GM13976 (cell line): ENCODE measurements around the gene LTB4R.
A peak's percentile ranks its signal among the peaks of the same experiment; 100 is the strongest.
"Not testable (repeated sequence)": the region's sequence is repeated elsewhere in the genome, so short reads cannot be mapped to it uniquely, and the experiment has no call there.

Experiments
- DNase-seq: peaks from one replicate; pipeline ENCODE4 v3.0.0; 2012; ENCODE audit warnings: low spot score
- in situ Hi-C: fragments of 300-500 bp; cut with MboI; formaldehyde crosslinking; loops from one replicate; pipeline ENCODE4 v1.12.0; 2022; ENCODE audit warnings: low sequenced_read_pairs, mixed read lengths, inconsistent platforms; ENCODE audit not compliant: unreplicated experiment
- TF ChIP-seq, protein P1 (sequence below): IDR thresholded peaks from 2 replicates; pipeline ENCODE4 v1.5.1; 2012; ENCODE audit warnings: borderline replicate concordance, mild to moderate bottlenecking; ENCODE audit not compliant: insufficient read depth; ENCODE audit errors: extremely low read depth, missing control alignments, control extremely low read depth

Gene LTB4R

GRCh38 chr14:24327303-24327702, 16.0 kb downstream of the LTB4R start:
- DNase-seq, result no peak
- in situ Hi-C loops, result loop anchor here (25.0 kb wide), 1 partner anchor 360 kb away; no protein-coding TSS in a partner anchor

GRCh38 chr14:24327914-24328313, 16.6 kb downstream of the LTB4R start:
- TF ChIP-seq, protein P1, sequence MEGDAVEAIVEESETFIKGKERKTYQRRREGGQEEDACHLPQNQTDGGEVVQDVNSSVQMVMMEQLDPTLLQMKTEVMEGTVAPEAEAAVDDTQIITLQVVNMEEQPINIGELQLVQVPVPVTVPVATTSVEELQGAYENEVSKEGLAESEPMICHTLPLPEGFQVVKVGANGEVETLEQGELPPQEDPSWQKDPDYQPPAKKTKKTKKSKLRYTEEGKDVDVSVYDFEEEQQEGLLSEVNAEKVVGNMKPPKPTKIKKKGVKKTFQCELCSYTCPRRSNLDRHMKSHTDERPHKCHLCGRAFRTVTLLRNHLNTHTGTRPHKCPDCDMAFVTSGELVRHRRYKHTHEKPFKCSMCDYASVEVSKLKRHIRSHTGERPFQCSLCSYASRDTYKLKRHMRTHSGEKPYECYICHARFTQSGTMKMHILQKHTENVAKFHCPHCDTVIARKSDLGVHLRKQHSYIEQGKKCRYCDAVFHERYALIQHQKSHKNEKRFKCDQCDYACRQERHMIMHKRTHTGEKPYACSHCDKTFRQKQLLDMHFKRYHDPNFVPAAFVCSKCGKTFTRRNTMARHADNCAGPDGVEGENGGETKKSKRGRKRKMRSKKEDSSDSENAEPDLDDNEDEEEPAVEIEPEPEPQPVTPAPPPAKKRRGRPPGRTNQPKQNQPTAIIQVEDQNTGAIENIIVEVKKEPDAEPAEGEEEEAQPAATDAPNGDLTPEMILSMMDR, result peak; percentile 31
- not testable (repeated sequence) for DNase-seq
- in situ Hi-C loops, result loop anchor here (25.0 kb wide), 1 partner anchor 359 kb away; no protein-coding TSS in a partner anchor

More at GRCh38 chr14:24327303-24327702, 16.0 kb downstream of the LTB4R start:
- TF ChIP-seq, protein P1, result no peak

- in situ Hi-C loops, result loop anchor here (25.0 kb wide), 1 partner anchor 358 kb away; no protein-coding TSS in a partner anchor
- no peak for DNase-seq
- TF ChIP-seq, protein P1, result no peak
Observed at GRCh38 chr14:24329073-24329663, 17.9 kb downstream of the LTB4R start.

DNA sequence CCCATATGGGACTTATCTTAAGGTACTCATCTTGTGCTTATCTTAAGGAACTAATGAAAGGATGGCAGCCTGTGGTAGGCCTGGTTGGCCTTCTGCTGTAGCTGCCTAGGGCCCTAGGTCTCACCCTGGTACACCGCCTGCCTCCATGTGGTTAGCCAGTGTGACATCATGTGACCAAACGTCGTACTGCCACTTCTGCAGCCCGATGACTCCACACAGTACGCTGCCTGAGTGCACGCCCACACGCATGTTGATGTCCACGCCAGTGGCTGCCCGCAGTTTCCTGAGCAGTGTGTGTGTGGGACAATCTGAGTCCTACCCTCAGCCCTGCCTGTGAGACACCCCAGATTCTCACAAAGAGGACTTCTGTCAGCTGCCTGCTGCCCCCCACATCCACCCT, 18.4 kb downstream of the LTB4R start:
- no peak for DNase-seq
- in situ Hi-C loops, result loop anchor here (25.0 kb wide), 1 partner anchor 358 kb away; no protein-coding TSS in a partner anchor
- TF ChIP-seq, protein P1, result no peak

- TF ChIP-seq, protein P1, result no peak
- in situ Hi-C loops, result loop anchor here (25.0 kb wide), 1 partner anchor 356 kb away; no protein-coding TSS in a partner anchor
- no peak for DNase-seq
Observed at GRCh38 chr14:24330973-24331674, 19.8 kb downstream of the LTB4R start.

- TF ChIP-seq, protein P1, result no peak
- DNase-seq, result no peak
- in situ Hi-C loops, result loop anchor here (25.0 kb wide), 1 partner anchor 356 kb away; no protein-coding TSS in a partner anchor
Observed at GRCh38 chr14:24331731-24332267, 20.5 kb downstream of the LTB4R start.
